K562 (cell line): ENCODE results near the gene CBX3. TPM values are rescaled to one million over a fixed set of nuclear protein-coding genes. Genes with fewer than 3 reads are reported as not detected.
A peak's percentile ranks its signal among the peaks of the same experiment; 100 is the strongest.

Experiments used
- ARID1B ChIP-seq: fragments of 450-650 bp; IDR thresholded peaks from 2 replicates; pipeline ENCODE4 v1.6.1; 2016; ENCODE audit warnings: antibody characterized with exemption, mild to moderate bottlenecking, inconsistent platforms
- CTBP1 ChIP-seq: fragments of 450-650 bp; IDR thresholded peaks from 2 replicates; pipeline ENCODE4 v1.6.1; 2016; ENCODE audit warnings: borderline replicate concordance
- HMGN3 ChIP-seq: IDR thresholded peaks from 2 replicates; pipeline ENCODE4 v1.6.1; 2011; ENCODE audit warnings: borderline replicate concordance, low read depth, mild to moderate bottlenecking, mixed read lengths, low read length; ENCODE audit not compliant: insufficient read length; ENCODE audit errors: extremely low read depth
- HNRNPL ChIP-seq: fragments of 200-400 bp; formaldehyde crosslinking; IDR thresholded peaks from 2 replicates; pipeline ENCODE4 v1.6.1; 2017; ENCODE audit warnings: low read depth, mild to moderate bottlenecking, low read length
- IRF9 ChIP-seq: fragments of 450-650 bp; IDR thresholded peaks from 2 replicates; pipeline ENCODE4 v1.6.1; 2016; ENCODE audit warnings: missing biosample characterization, missing genetic modification characterization
- JUND ChIP-seq, 2 experiments: IDR thresholded peaks; 2 replicates in 1 of 2; 3 replicates in 1 of 2; pipeline ENCODE4 v1.6.1; 2011; ENCODE audit warnings: borderline replicate concordance in 2 of 2, low read depth in 2 of 2, low read length in 2 of 2, improper control_type of control experiment in 1 of 2, missing biosample characterization in 1 of 2, missing genetic modification characterization in 1 of 2, missing genetic modification reagents in 1 of 2
- KDM2B ChIP-seq: fragments of 250-450 bp; sonication (Bioruptor Pico); IDR thresholded peaks from 2 replicates; pipeline ENCODE4 v1.8.0; 2021; ENCODE audit warnings: mild to moderate bottlenecking, moderate library complexity
- MIER1 ChIP-seq: fragments of 450-650 bp; IDR thresholded peaks from 2 replicates; pipeline ENCODE4 v1.6.1; 2016; ENCODE audit warnings: antibody characterized with exemption, mild to moderate bottlenecking, low read depth
- NCOR1 ChIP-seq: fragments of 450-650 bp; IDR thresholded peaks from 2 replicates; pipeline ENCODE4 v1.6.1; 2016; ENCODE audit warnings: mild to moderate bottlenecking, moderate library complexity
- NONO ChIP-seq, 2 experiments: fragments of 200-400 bp in 1 of 2; fragments of 450-650 bp in 1 of 2; formaldehyde crosslinking in 1 of 2; IDR thresholded peaks; 2 replicates each; pipeline ENCODE4 v1.6.1; 2017; ENCODE audit warnings: low read depth in 2 of 2, mild to moderate bottlenecking in 2 of 2, moderate library complexity in 2 of 2, low read length in 1 of 2
- POLR2AphosphoS5 ChIP-seq: IDR thresholded peaks from 2 replicates; pipeline ENCODE4 v1.6.1; 2011; ENCODE audit warnings: mild to moderate bottlenecking, low read depth, low read length, moderate library complexity; ENCODE audit not compliant: control insufficient read depth, insufficient read depth
- RBFOX2 ChIP-seq: fragments of 200-400 bp; formaldehyde crosslinking; IDR thresholded peaks from 2 replicates; pipeline ENCODE4 v1.6.1; 2017; ENCODE audit warnings: low read depth, mild to moderate bottlenecking, low read length, moderate library complexity
- SRSF1 ChIP-seq: fragments of 200-400 bp; formaldehyde crosslinking; IDR thresholded peaks from 2 replicates; pipeline ENCODE4 v1.6.1; 2017; ENCODE audit warnings: mild to moderate bottlenecking, low read depth, low read length, moderate library complexity
- TCF7 ChIP-seq: sonication (generic); IDR thresholded peaks from 2 replicates; pipeline ENCODE4 v1.6.1; 2016; ENCODE audit warnings: antibody characterized with exemption, borderline replicate concordance
- YBX1 ChIP-seq: fragments of 450-650 bp; IDR thresholded peaks from 2 replicates; pipeline ENCODE4 v1.7.1; 2016; ENCODE audit warnings: mild to moderate bottlenecking
- ZKSCAN3 ChIP-seq: fragments of 250-450 bp; sonication (Bioruptor Pico); IDR thresholded peaks from 2 replicates; pipeline ENCODE4 v1.4.0; 2020
- ZNF384 ChIP-seq: IDR thresholded peaks from 2 replicates; pipeline ENCODE4 v1.6.1; 2012; ENCODE audit warnings: low read depth, low read length, improper control_type of control experiment
- ZNF589 ChIP-seq: fragments of 200-800 bp; sonication (Bioruptor generic); IDR thresholded peaks from 2 replicates; pipeline ENCODE4 v1.6.1; 2016; ENCODE audit warnings: low read depth, missing genetic modification characterization, missing compliant biosample characterization
- polyA plus RNA-seq, 8 experiments: library from polyadenylated mRNA; depleted of rRNA in 4 of 8; stranded (reverse) in 5 of 8; unstranded in 3 of 8; fragments of >200 nt; fragmentation: Nextera tagmentation in 2 of 8; fragmentation: Illumina TruSeq in 1 of 8; extraction: Ambion mirVana in 2 of 8; extraction: Trizol in 1 of 8; gene quantifications; 2 replicates each; pipeline versions ENCODE4 v1.2.1 to v1.2.3, GENCODE V29; 2011 to 2014; ENCODE audit warnings: inconsistent platforms in 1 of 8, missing spikeins in 1 of 8
- total RNA-seq, 7 experiments: library from RNA; depleted of rRNA in 6 of 7; stranded (reverse); fragments of >200 nt in 6 of 7; fragmentation: Illumina TruSeq in 2 of 7; extraction: Trizol in 2 of 7; gene quantifications; 2 replicates each; pipeline versions ENCODE4 v1.2.1 to v1.2.3, GENCODE V29; 2011 to 2021; ENCODE audit warnings: low replicate concordance in 1 of 7
- TF ChIP-seq, protein P1 (sequence below): fragments of 450-650 bp; IDR thresholded peaks from 2 replicates; pipeline ENCODE4 v1.6.1; 2016; ENCODE audit warnings: borderline replicate concordance
- TF ChIP-seq, protein P2 (sequence below), 2 experiments: fragments of 150-350 bp in 1 of 2; IDR thresholded peaks; 2 replicates each; pipeline ENCODE4 v1.6.1; 2012 to 2016; ENCODE audit warnings: low read depth in 2 of 2, low read length in 2 of 2, mild to moderate bottlenecking in 1 of 2, moderate library complexity in 1 of 2

CBX3 gene
- total and polyA plus RNA-seq, 9 of the 15 experiments (the other 6 are each of a cell fraction or from before 2014, with no cell fraction given) = 198 to 413 (median 328) TPM

- no peak for TF ChIP-seq ZNF589
- TF ChIP-seq YBX1 = no peak
- no peak for TF ChIP-seq IRF9 (tag)
- TF ChIP-seq NONO (IDR thresholded peaks at IDR 0.05; ENCODE audit: low read depth in 2 of 2, low read length in 1 of 2) = peak in 1 of 2 experiments; percentile 60; a peak in 1 of 4 replicates
- peak; percentile 92 for TF ChIP-seq RBFOX2
- TF ChIP-seq JUND (IDR thresholded peaks at IDR 0.05; ENCODE audit: borderline replicate concordance, low read depth, low read length) = peak; percentile 51; the same call in 1 of the 2 replicates
- no peak; the same call in 2 of the 3 replicates for TF ChIP-seq JUND (tag; IDR thresholded peaks at IDR 0.05; ENCODE audit: borderline replicate concordance, low read depth, low read length)
- 0 out of 2 replicates have a peak, but pooled peaks have one; percentile 61 for TF ChIP-seq KDM2B (CRISPR knock-in tag)
- TF ChIP-seq SRSF1 = peak; percentile 99
- TF ChIP-seq HNRNPL = peak; percentile 99
- no peak for TF ChIP-seq MIER1
- peak; percentile 72 for TF ChIP-seq CTBP1
- 0 out of 2 replicates have a peak, but pooled peaks have one; percentile 37 for TF ChIP-seq ZNF384
- TF ChIP-seq, protein P1, sequence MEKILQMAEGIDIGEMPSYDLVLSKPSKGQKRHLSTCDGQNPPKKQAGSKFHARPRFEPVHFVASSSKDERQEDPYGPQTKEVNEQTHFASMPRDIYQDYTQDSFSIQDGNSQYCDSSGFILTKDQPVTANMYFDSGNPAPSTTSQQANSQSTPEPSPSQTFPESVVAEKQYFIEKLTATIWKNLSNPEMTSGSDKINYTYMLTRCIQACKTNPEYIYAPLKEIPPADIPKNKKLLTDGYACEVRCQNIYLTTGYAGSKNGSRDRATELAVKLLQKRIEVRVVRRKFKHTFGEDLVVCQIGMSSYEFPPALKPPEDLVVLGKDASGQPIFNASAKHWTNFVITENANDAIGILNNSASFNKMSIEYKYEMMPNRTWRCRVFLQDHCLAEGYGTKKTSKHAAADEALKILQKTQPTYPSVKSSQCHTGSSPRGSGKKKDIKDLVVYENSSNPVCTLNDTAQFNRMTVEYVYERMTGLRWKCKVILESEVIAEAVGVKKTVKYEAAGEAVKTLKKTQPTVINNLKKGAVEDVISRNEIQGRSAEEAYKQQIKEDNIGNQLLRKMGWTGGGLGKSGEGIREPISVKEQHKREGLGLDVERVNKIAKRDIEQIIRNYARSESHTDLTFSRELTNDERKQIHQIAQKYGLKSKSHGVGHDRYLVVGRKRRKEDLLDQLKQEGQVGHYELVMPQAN = peak; percentile 65; the same call in 1 of the 2 replicates
- no peak for TF ChIP-seq ARID1B
- TF ChIP-seq TCF7 = peak; percentile 72; the same call in 1 of the 2 replicates
- TF ChIP-seq HMGN3 = no peak
- TF ChIP-seq ZKSCAN3 (CRISPR knock-in tag) = no peak
- TF ChIP-seq, protein P2, sequence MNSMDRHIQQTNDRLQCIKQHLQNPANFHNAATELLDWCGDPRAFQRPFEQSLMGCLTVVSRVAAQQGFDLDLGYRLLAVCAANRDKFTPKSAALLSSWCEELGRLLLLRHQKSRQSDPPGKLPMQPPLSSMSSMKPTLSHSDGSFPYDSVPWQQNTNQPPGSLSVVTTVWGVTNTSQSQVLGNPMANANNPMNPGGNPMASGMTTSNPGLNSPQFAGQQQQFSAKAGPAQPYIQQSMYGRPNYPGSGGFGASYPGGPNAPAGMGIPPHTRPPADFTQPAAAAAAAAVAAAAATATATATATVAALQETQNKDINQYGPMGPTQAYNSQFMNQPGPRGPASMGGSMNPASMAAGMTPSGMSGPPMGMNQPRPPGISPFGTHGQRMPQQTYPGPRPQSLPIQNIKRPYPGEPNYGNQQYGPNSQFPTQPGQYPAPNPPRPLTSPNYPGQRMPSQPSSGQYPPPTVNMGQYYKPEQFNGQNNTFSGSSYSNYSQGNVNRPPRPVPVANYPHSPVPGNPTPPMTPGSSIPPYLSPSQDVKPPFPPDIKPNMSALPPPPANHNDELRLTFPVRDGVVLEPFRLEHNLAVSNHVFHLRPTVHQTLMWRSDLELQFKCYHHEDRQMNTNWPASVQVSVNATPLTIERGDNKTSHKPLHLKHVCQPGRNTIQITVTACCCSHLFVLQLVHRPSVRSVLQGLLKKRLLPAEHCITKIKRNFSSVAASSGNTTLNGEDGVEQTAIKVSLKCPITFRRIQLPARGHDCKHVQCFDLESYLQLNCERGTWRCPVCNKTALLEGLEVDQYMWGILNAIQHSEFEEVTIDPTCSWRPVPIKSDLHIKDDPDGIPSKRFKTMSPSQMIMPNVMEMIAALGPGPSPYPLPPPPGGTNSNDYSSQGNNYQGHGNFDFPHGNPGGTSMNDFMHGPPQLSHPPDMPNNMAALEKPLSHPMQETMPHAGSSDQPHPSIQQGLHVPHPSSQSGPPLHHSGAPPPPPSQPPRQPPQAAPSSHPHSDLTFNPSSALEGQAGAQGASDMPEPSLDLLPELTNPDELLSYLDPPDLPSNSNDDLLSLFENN (IDR thresholded peaks at IDR 0.05; ENCODE audit: low read depth in 2 of 2, low read length in 2 of 2) = peak in 1 of 2 experiments; percentile 90; a peak in 2 of 4 replicates
- peak; percentile 98 for TF ChIP-seq POLR2AphosphoS5
- peak; percentile 64; the same call in 1 of the 2 replicates for TF ChIP-seq NCOR1
Observed at GRCh38 chr7:26200444-26201246, 900 bp upstream of the CBX3 start, which contains the start of gene HNRNPA2B1 (continued).
